GM18907 (cell line): Measurements from ENCODE around the gene SELENBP1.
"Not testable (repeated sequence)": the region's sequence is repeated elsewhere in the genome, so short reads cannot be mapped to it uniquely, and the experiment has no call there.

ENCODE experiments used
- ATAC-seq: cut with Tn5 transposase; IDR thresholded peaks from one replicate; pipeline ENCODE4 v1.9.1; 2021; ENCODE audit warnings: mild to moderate bottlenecking, moderate library complexity; ENCODE audit not compliant: unreplicated experiment

The SELENBP1 gene

GRCh38 chr1:151384584-151384983 is 12.1 kb upstream of the SELENBP1 start:
- ATAC-seq, result no peak

- ATAC-seq, result no peak
Observed at GRCh38 chr1:151377150-151377884, 4.8 kb upstream of the SELENBP1 start.

GRCh38 chr1:151373196-151373595 is 691 bp upstream of the SELENBP1 start:
- ATAC-seq, result no peak

GRCh38 chr1:151371370-151372057 is 991 bp downstream of the SELENBP1 start:
- ATAC-seq, result no peak

- ATAC-seq, result no peak
Observed at GRCh38 chr1:151370211-151370911, 2.1 kb downstream of the SELENBP1 start.

- no peak for ATAC-seq
Observed at GRCh38 chr1:151369621-151370048, 2.9 kb downstream of the SELENBP1 start.

- no peak for ATAC-seq
Observed at GRCh38 chr1:151369302-151369610, 3.2 kb downstream of the SELENBP1 start.

GRCh38 chr1:151368393-151369301 is 3.9 kb downstream of the SELENBP1 start:
- no peak for ATAC-seq

- ATAC-seq, result no peak
Observed at GRCh38 chr1:151367658-151368392, 4.7 kb downstream of the SELENBP1 start.

GRCh38 chr1:151364996-151365395 is 7.5 kb downstream of the SELENBP1 start:
- ATAC-seq, result no peak

GRCh38 chr1:151362308-151363155 is 10.0 kb downstream of the SELENBP1 start:
- no peak for ATAC-seq

GRCh38 chr1:151361883-151362282 is 10.6 kb downstream of the SELENBP1 start:
- no peak for ATAC-seq

- ATAC-seq, result no peak
Observed at GRCh38 chr1:151356696-151357095, 15.8 kb downstream of the SELENBP1 start.

GRCh38 chr1:151352021-151352718 is 20.3 kb downstream of the SELENBP1 start:
- no peak for ATAC-seq

- ATAC-seq, result not testable (repeated sequence)
Observed at GRCh38 chr1:151350323-151350722, 22.2 kb downstream of the SELENBP1 start.

- ATAC-seq, result no peak
Observed at GRCh38 chr1:151347523-151348246, 24.8 kb downstream of the SELENBP1 start.

- peak; percentile 93 for ATAC-seq
Observed at GRCh38 chr1:151346769-151347522, 25.6 kb downstream of the SELENBP1 start, which contains the start of gene RFX5. TSS of gene RFX5 (minus strand) at chr1:151347252. CDS start at chr1:151346320, 932 bp downstream.
